ENCODE data around the gene C6orf62.
A peak's percentile ranks its signal among the peaks of the same experiment; 100 is the strongest.

DNA sequence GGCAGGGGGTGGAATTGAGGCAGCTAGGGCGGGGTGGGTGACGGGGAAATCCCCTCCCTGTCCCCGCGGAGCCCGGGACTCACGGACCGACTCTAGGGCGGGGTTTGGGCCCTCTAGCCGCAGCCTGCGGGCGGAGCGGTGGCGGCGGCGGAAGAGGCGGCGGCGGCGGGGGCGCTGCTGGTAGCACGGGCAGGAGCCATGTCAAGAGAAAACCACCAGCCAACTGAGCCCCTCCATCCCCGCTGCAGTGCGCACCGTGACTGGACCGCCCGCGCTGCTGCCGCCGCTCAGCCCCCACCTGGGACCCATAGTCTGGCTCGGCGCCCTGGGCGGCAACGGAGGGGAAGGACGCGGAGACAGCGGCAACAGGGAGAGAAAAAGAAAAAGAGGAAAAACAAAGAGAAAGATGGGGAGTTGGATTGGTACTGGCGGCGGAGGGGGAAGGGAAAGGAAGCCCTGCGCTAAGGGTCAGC lies 1.2 kb upstream of the C6orf62 start:
- TF ChIP-seq, protein P1, sequence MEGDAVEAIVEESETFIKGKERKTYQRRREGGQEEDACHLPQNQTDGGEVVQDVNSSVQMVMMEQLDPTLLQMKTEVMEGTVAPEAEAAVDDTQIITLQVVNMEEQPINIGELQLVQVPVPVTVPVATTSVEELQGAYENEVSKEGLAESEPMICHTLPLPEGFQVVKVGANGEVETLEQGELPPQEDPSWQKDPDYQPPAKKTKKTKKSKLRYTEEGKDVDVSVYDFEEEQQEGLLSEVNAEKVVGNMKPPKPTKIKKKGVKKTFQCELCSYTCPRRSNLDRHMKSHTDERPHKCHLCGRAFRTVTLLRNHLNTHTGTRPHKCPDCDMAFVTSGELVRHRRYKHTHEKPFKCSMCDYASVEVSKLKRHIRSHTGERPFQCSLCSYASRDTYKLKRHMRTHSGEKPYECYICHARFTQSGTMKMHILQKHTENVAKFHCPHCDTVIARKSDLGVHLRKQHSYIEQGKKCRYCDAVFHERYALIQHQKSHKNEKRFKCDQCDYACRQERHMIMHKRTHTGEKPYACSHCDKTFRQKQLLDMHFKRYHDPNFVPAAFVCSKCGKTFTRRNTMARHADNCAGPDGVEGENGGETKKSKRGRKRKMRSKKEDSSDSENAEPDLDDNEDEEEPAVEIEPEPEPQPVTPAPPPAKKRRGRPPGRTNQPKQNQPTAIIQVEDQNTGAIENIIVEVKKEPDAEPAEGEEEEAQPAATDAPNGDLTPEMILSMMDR (IDR thresholded peaks at IDR 0.05) = no peak
- no peak for TF ChIP-seq RFX5 (IDR thresholded peaks at IDR 0.05)
- no peak for TF ChIP-seq HOXB5 (CRISPR knock-in tag; IDR thresholded peaks at IDR 0.05)
- no peak for TF ChIP-seq JUNB (IDR thresholded peaks at IDR 0.05)
- TF ChIP-seq POLR2A (IDR thresholded peaks at IDR 0.05; ENCODE audit: low read length) = peak; percentile 19; the same call in 1 of the 2 replicates
- TF ChIP-seq, protein P2, sequence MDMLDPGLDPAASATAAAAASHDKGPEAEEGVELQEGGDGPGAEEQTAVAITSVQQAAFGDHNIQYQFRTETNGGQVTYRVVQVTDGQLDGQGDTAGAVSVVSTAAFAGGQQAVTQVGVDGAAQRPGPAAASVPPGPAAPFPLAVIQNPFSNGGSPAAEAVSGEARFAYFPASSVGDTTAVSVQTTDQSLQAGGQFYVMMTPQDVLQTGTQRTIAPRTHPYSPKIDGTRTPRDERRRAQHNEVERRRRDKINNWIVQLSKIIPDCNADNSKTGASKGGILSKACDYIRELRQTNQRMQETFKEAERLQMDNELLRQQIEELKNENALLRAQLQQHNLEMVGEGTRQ (IDR thresholded peaks at IDR 0.05) = no peak
- TF ChIP-seq ZSCAN20 (CRISPR knock-in tag; IDR thresholded peaks at IDR 0.05) = no peak
- no peak for TF ChIP-seq FOSL2 (IDR thresholded peaks at IDR 0.05)
- no peak for TF ChIP-seq FOSL2 (CRISPR knock-in tag; IDR thresholded peaks at IDR 0.05)
- no peak for TF ChIP-seq BHLHE40 (IDR thresholded peaks at IDR 0.05; ENCODE audit: low read depth, low read length)
- no peak for TF ChIP-seq EHF (CRISPR knock-in tag; IDR thresholded peaks at IDR 0.05)
- TF ChIP-seq POLR2AphosphoS2 (conservative IDR thresholded peaks at IDR 0.05; ENCODE audit: low read length) = no peak

All from A549 (cell line).